GM12892 (cell line): ENCODE results near the gene SEC14L1.

Source experiments
- POLR2A ChIP-seq: IDR thresholded peaks from 2 replicates; pipeline ENCODE4 v1.6.1; 2011; ENCODE audit warnings: low read depth, low read length, control low read depth
- POLR2AphosphoS5 ChIP-seq: IDR thresholded peaks from 2 replicates; pipeline ENCODE4 v1.6.1; 2011; ENCODE audit warnings: low read depth, low read length, control low read depth
- TAF1 ChIP-seq: IDR thresholded peaks from 2 replicates; pipeline ENCODE4 v1.6.1; 2011; ENCODE audit warnings: low read depth, mild to moderate bottlenecking, control low read depth, low read length, borderline replicate concordance

- TF ChIP-seq POLR2A (no peak), TAF1 (no peak), POLR2AphosphoS5 (no peak)
These were observed 59.9 kb downstream of the SEC14L1 start for GRCh38 chr17:77200711-77201110.
